BLaER1 (cell line): ENCODE measurements around the gene CMYA5.
"Not testable (repeated sequence)": the region's sequence is repeated elsewhere in the genome, so short reads cannot be mapped to it uniquely, and the experiment has no call there.

Experiments
- H3K27ac ChIP-seq: shearing (Covaris generic); formaldehyde crosslinking; 2 replicates; pipeline ENCODE4 v1.8.1; 2022
- H3K27me3 ChIP-seq: shearing (Covaris generic); formaldehyde crosslinking; 2 replicates; pipeline ENCODE4 v1.8.1; 2022
- H3K36me3 ChIP-seq: shearing (Covaris generic); formaldehyde crosslinking; 2 replicates; pipeline ENCODE4 v1.8.1; 2022
- H3K4me1 ChIP-seq: shearing (Covaris generic); formaldehyde crosslinking; 2 replicates; pipeline ENCODE4 v1.8.1; 2022
- H3K4me2 ChIP-seq: shearing (Covaris generic); formaldehyde crosslinking; 2 replicates; pipeline ENCODE4 v1.8.1; 2022
- H3K4me3 ChIP-seq: shearing (Covaris generic); formaldehyde crosslinking; 2 replicates; pipeline ENCODE4 v1.8.1; 2022
- H3K9ac ChIP-seq: shearing (Covaris generic); formaldehyde crosslinking; 2 replicates; pipeline ENCODE4 v1.8.1; 2022
- H3K9me3 ChIP-seq: shearing (Covaris generic); formaldehyde crosslinking; 2 replicates; pipeline ENCODE4 v1.8.1; 2022
- H4K20me1 ChIP-seq: shearing (Covaris generic); formaldehyde crosslinking; 2 replicates; pipeline ENCODE4 v1.8.1; 2022
- Cebpa-rat ChIP-seq: shearing (Covaris generic); IDR thresholded peaks from 2 replicates; pipeline ENCODE4 v1.8.1; 2022

The CMYA5 gene

DNA sequence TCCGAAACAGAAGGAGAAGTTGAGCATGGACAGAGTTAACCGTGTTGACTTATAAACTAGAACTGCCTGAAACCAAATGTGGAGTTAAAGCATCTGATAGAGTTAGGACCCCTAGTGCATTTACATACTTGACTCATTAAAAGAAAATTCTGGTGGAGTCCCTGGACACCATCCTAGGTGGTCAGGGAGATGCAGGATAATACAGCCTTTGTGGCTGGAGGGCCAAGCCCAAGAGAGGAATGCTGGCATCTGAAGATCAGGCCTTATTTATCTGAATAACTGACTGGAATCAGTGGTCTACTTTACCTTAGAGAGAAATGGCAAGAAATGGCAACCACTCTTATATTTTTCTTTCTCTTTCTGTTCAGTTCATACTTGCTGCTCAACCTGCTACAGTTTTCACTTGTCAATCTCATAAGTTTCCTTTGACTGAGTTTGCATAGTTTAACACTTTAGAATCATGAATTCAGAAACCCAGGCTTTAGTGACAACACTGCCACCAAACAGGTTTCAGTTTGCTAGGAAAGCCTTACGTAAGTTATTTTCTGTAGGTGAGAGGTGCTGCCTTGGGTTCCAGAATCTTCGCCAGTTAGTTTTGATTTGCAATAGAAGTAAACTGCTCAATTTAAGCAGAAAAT lies 10.2 kb downstream of the CMYA5 start:
- Histone ChIP-seq H3K36me3 (no peaks in the 10 kb centered on the region), H3K9me3 (no peaks in the 10 kb centered on the region), H3K27ac (no peak overlapping the region), H3K4me2 (no peak overlapping the region), H3K27me3 (no peaks in the 10 kb centered on the region), H4K20me1 (no peaks in the 10 kb centered on the region), H3K4me3 (no peak overlapping the region), H3K4me1 (no peaks in the 10 kb centered on the region), H3K9ac (no peak overlapping the region)
- TF ChIP-seq Cebpa-rat = no peak

DNA sequence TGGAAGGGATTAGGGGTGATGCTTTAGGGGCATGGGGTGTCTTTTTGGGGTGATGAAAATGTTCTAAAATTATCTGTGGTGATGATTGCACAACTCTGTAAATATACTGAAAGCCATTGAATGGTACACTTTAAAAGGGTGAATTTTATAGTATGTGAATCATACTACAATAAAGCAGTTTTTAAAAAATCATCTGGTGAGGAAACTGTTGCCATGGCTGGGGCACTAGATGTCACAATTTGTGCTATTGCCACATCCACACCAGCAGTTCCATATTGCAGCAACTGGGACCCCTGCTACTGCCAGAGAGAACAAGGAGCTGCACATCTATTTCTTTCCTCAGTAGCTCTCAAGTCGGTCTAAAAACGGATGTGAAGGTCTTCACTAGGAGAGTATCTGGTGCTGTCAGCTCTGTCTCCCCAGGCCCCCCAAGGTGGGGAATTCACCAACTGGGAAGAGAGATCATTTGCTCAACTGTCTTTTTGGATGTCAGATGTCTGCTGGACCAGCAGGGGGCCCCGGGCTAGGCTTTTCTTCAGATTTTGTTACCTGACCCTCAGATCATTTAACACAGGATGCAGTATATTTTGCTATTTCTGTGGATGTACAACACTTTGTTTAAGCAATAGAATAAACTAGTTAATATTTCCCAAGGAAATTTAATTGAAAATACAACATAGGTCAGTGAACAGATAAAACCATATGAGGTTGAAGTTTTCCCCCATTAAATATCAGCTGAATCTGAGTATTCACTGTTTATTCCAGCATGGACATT lies 13.2 kb downstream of the CMYA5 start:
- no peak overlapping the region for H3K9ac ChIP-seq
- no peak overlapping the region for H3K4me3 ChIP-seq
- no peak overlapping the region for H3K4me2 ChIP-seq
- H3K27me3 ChIP-seq = no peaks in the 10 kb centered on the region
- H3K27ac ChIP-seq = no peak overlapping the region
- H3K9me3 ChIP-seq = peaks cover 24% of the 10 kb centered on the region
- H3K36me3 ChIP-seq = no peaks in the 10 kb centered on the region
- TF ChIP-seq Cebpa-rat = no peak
- no peaks in the 10 kb centered on the region for H3K4me1 ChIP-seq
- H4K20me1 ChIP-seq = no peaks in the 10 kb centered on the region

- H3K9me3 ChIP-seq = peaks cover 29% of the 10 kb centered on the region
- no peak overlapping the region for H3K4me3 ChIP-seq
- no peak overlapping the region for H3K27ac ChIP-seq
- H3K36me3 ChIP-seq = no peaks in the 10 kb centered on the region
- no peak overlapping the region for H3K9ac ChIP-seq
- H3K4me1 ChIP-seq = no peaks in the 10 kb centered on the region
- no peak overlapping the region for H3K4me2 ChIP-seq
- no peak for TF ChIP-seq Cebpa-rat
- no peaks in the 10 kb centered on the region for H4K20me1 ChIP-seq
- no peaks in the 10 kb centered on the region for H3K27me3 ChIP-seq
Observed at GRCh38 chr5:79703381-79703645, 13.7 kb downstream of the CMYA5 start.

GRCh38 chr5:79704553-79704952 lies 14.9 kb downstream of the CMYA5 start:
- H3K36me3 ChIP-seq = no peaks in the 10 kb centered on the region
- no peak for TF ChIP-seq Cebpa-rat
- no peak overlapping the region for H3K9ac ChIP-seq
- H3K9me3 ChIP-seq = peaks cover 33% of the 10 kb centered on the region
- 0 out of 2 replicates have a peak overlapping the region, but pooled peaks have one; percentile 27 for H3K4me2 ChIP-seq
- H3K27ac ChIP-seq = no peak overlapping the region
- no peak overlapping the region for H3K4me3 ChIP-seq
- peaks cover 6% of the 10 kb centered on the region; the same call in 1 of the 2 replicates for H3K4me1 ChIP-seq
- no peaks in the 10 kb centered on the region for H4K20me1 ChIP-seq
- no peaks in the 10 kb centered on the region for H3K27me3 ChIP-seq

GRCh38 chr5:79705632-79706031 lies 16.0 kb downstream of the CMYA5 start:
- H3K4me3 ChIP-seq = no peak overlapping the region
- TF ChIP-seq Cebpa-rat = no peak
- no peak overlapping the region for H3K27ac ChIP-seq
- H3K27me3 ChIP-seq = no peaks in the 10 kb centered on the region
- H4K20me1 ChIP-seq = no peaks in the 10 kb centered on the region
- no peak overlapping the region for H3K9ac ChIP-seq
- peaks cover 7% of the 10 kb centered on the region; the same call in 1 of the 2 replicates for H3K4me1 ChIP-seq
- peaks cover 33% of the 10 kb centered on the region for H3K9me3 ChIP-seq
- H3K4me2 ChIP-seq = no peak overlapping the region
- H3K36me3 ChIP-seq = no peaks in the 10 kb centered on the region

- H3K9ac ChIP-seq, H3K4me3 ChIP-seq, H3K36me3 ChIP-seq, H3K27ac ChIP-seq, H3K4me2 ChIP-seq, H4K20me1 ChIP-seq, H3K4me1 ChIP-seq, H3K27me3 ChIP-seq: not testable (repeated sequence)
- H3K9me3 ChIP-seq = peaks cover 33% of the 10 kb centered on the region
Observed at GRCh38 chr5:79706317-79706716, 16.7 kb downstream of the CMYA5 start.

GRCh38 chr5:79707535-79707934 lies 17.9 kb downstream of the CMYA5 start:
- no peak overlapping the region for H3K4me2 ChIP-seq
- no peak overlapping the region for H3K9ac ChIP-seq
- no peaks in the 10 kb centered on the region for H3K27me3 ChIP-seq
- H3K9me3 ChIP-seq = peaks cover 33% of the 10 kb centered on the region
- H3K27ac ChIP-seq = no peak overlapping the region
- H3K4me3 ChIP-seq = no peak overlapping the region
- no peaks in the 10 kb centered on the region for H4K20me1 ChIP-seq
- TF ChIP-seq Cebpa-rat = no peak
- H3K4me1 ChIP-seq = peaks cover 7% of the 10 kb centered on the region; the same call in 1 of the 2 replicates
- no peaks in the 10 kb centered on the region for H3K36me3 ChIP-seq

DNA sequence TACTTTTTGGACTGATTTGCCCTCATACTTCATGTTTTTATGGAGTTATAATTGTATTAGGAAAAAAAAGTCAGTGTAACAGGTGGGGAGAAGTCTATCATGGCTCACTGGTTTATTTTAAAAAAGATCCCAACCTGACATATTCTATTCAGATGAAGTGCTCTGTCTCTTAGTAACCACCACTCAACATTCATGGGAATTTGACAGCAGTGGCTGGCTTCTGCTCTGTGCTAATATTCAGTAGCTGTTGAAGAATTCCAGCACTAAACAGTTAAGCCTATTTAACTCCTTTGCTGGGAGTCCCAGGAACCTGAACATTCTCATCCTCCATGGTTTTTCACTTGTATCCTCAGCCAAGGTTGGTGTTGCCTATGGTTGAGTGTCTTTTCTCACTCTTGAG lies 23.1 kb downstream of the CMYA5 start:
- H3K9ac ChIP-seq = no peak overlapping the region
- no peaks in the 10 kb centered on the region for H3K27me3 ChIP-seq
- no peaks in the 10 kb centered on the region for H3K36me3 ChIP-seq
- H3K4me3 ChIP-seq = no peak overlapping the region
- H3K4me1 ChIP-seq = peaks cover 7% of the 10 kb centered on the region; the same call in 1 of the 2 replicates
- no peak overlapping the region for H3K4me2 ChIP-seq
- no peak for TF ChIP-seq Cebpa-rat
- H4K20me1 ChIP-seq = no peaks in the 10 kb centered on the region
- H3K9me3 ChIP-seq = peaks cover 10% of the 10 kb centered on the region
- H3K27ac ChIP-seq = no peak overlapping the region

- H3K4me2 ChIP-seq = no peak overlapping the region
- no peaks in the 10 kb centered on the region for H3K27me3 ChIP-seq
- peaks cover 7% of the 10 kb centered on the region; the same call in 1 of the 2 replicates for H3K4me1 ChIP-seq
- no peak overlapping the region for H3K27ac ChIP-seq
- H3K4me3 ChIP-seq = no peak overlapping the region
- no peaks in the 10 kb centered on the region for H3K36me3 ChIP-seq
- H3K9me3 ChIP-seq = 0 out of 2 replicates have a peak, but pooled peaks cover under 1% of the 10 kb centered on the region
- TF ChIP-seq Cebpa-rat = no peak
- H4K20me1 ChIP-seq = no peaks in the 10 kb centered on the region
- no peak overlapping the region for H3K9ac ChIP-seq
Observed at GRCh38 chr5:79713727-79714126, 24.1 kb downstream of the CMYA5 start.

- Histone ChIP-seq H3K9ac (no peak overlapping the region), H3K27ac (no peak overlapping the region), H3K4me3 (no peak overlapping the region)
Observed at GRCh38 chr5:79716839-79717238, 27.2 kb downstream of the CMYA5 start.

More at GRCh38 chr5:79716839-79717238, 27.2 kb downstream of the CMYA5 start:
- Histone ChIP-seq H3K36me3 (no peaks in the 10 kb centered on the region), H3K9me3 (peaks cover 22% of the 10 kb centered on the region), H3K27me3 (no peaks in the 10 kb centered on the region), H3K4me2 (no peak overlapping the region), H4K20me1 (no peaks in the 10 kb centered on the region), H3K4me1 (no peaks in the 10 kb centered on the region)
- no peak for TF ChIP-seq Cebpa-rat
